HepG2 (cell line): ENCODE data around the gene ARID3C. TPM values are rescaled to one million over a fixed set of nuclear protein-coding genes. Genes with fewer than 3 reads are reported as not detected.

Experiments
- ATAC-seq: fragments of 200-7000 bp; cut with Tn5 transposase; 3 replicates; pipeline ENCODE4 v1.9.1; 2020; ENCODE audit warnings: mild to moderate bottlenecking, moderate library complexity
- BruUV-seq: library from RNA; stranded (reverse); fragments of 400-500 nt; replicated peaks from 2 replicates; lab custom pipeline; 2021; lab: Mats Ljungman, UMichigan
- CTCF ChIA-PET: fragments of 300-600 bp; formaldehyde crosslinking; extraction: SDS; loops from one replicate; lab custom pipeline; 2021; ENCODE audit warnings: low total read pairs, inconsistent platforms, low intra/inter-chr PET ratio; lab: Yijun Ruan, JAX
- POLR2A ChIA-PET: fragments of 350-600 bp; sonication (Branson Sonifier 250); formaldehyde crosslinking; loops from one replicate; lab custom pipeline; 2020; ENCODE audit warnings: antibody characterized with exemption, inconsistent platforms; lab: Yijun Ruan, JAX
- DNase-seq: peaks from one replicate; pipeline ENCODE4 v3.0.0-alpha.2; 2015; ENCODE audit warnings: low spot score
- FAIRE-seq: peaks from 3 replicates; lab custom pipeline; 2011; peaks lifted over from hg19 to GRCh38; lab: Jason Lieb, UNC
- H2AFZ ChIP-seq: one replicate; pipeline ENCODE4 v1.6.1; 2011; ENCODE audit warnings: low read length, inconsistent platforms
- H3K27ac ChIP-seq: fragments of 300-600 bp; 3 replicates; pipeline ENCODE4 v1.8.0; 2011; ENCODE audit warnings: mixed run types, mild to moderate bottlenecking, mixed read lengths, low read length, inconsistent platforms; ENCODE audit not compliant: insufficient read depth; ENCODE audit errors: extremely low read length
- H3K27me3 ChIP-seq, 2 experiments: fragments of 200-600 bp in 1 of 2; 2 replicates in 1 of 2; 3 replicates in 1 of 2; pipeline versions ENCODE4 v1.6.0 to v1.8.0; 2011; ENCODE audit warnings: low read length in 2 of 2, mild to moderate bottlenecking in 2 of 2, moderate library complexity in 2 of 2, inconsistent platforms in 1 of 2; ENCODE audit not compliant: insufficient read depth in 2 of 2, control insufficient read depth in 1 of 2
- H3K36me3 ChIP-seq, 2 experiments: fragments of 200-600 bp in 1 of 2; replicated peaks in 1 of 2; 2 replicates in 1 of 2; 3 replicates in 1 of 2; pipeline versions ENCODE4 v1.5.1 to v1.8.0; 2011; ENCODE audit warnings: low read length in 2 of 2, inconsistent platforms in 1 of 2; ENCODE audit not compliant: insufficient read depth in 2 of 2, control insufficient read depth in 1 of 2
- H3K4me1 ChIP-seq: 2 replicates; pipeline ENCODE4 v1.5.1; 2012; ENCODE audit warnings: low read length, inconsistent platforms; ENCODE audit not compliant: insufficient read depth
- H3K4me2 ChIP-seq: 2 replicates; pipeline ENCODE4 v1.6.0; 2011; ENCODE audit warnings: low read depth, low read length, inconsistent platforms
- H3K4me3 ChIP-seq, 3 experiments: fragments of 200-600 bp in 1 of 3; sonication (generic), shearing (Covaris generic) in 1 of 3; replicated peaks in 1 of 3; 2 replicates each; pipeline ENCODE4 v1.5.1; 2011 to 2016; ENCODE audit warnings: low read length in 3 of 3, inconsistent platforms in 2 of 3, low read depth in 2 of 3, mild to moderate bottlenecking in 2 of 3, control low read depth in 1 of 3, mixed read lengths in 1 of 3; ENCODE audit not compliant: insufficient read depth in 1 of 3
- H3K79me2 ChIP-seq: one replicate; pipeline ENCODE4 v1.6.1; 2011; ENCODE audit warnings: low read length, inconsistent platforms; ENCODE audit not compliant: insufficient read depth
- H3K9ac ChIP-seq: 2 replicates; pipeline ENCODE4 v1.6.0; 2011; ENCODE audit warnings: mild to moderate bottlenecking, low read depth, low read length, inconsistent platforms; ENCODE audit not compliant: insufficient read depth
- H3K9me3 ChIP-seq: 2 replicates; pipeline ENCODE4 v1.5.1; 2012; ENCODE audit warnings: mild to moderate bottlenecking, low read length
- H4K20me1 ChIP-seq: 2 replicates; pipeline ENCODE4 v1.6.0; 2011; ENCODE audit warnings: inconsistent platforms, mild to moderate bottlenecking, low read length, moderate library complexity; ENCODE audit not compliant: insufficient read depth
- CSRNP1 ChIP-seq: sonication (generic); formaldehyde crosslinking; IDR thresholded peaks from 2 replicates; pipeline ENCODE4 v1.8.1; 2023; ENCODE audit warnings: mild to moderate bottlenecking, missing genetic modification reagents
- ETS1 ChIP-seq: sonication (generic); formaldehyde crosslinking; IDR thresholded peaks from 2 replicates; pipeline ENCODE4 v1.4.0; 2020; ENCODE audit warnings: missing genetic modification reagents
- FOXO4 ChIP-seq: sonication (generic); formaldehyde crosslinking; conservative IDR thresholded peaks from 2 replicates; pipeline ENCODE4 v1.8.1; 2023; ENCODE audit warnings: missing genetic modification reagents
- GATAD2A ChIP-seq: IDR thresholded peaks from 2 replicates; pipeline ENCODE4 v1.6.1; 2016
- ISL2 ChIP-seq: sonication (generic); formaldehyde crosslinking; IDR thresholded peaks from 2 replicates; pipeline ENCODE4 v1.5.0; 2020; ENCODE audit warnings: missing genetic modification reagents
- JARID2 ChIP-seq: sonication (generic); formaldehyde crosslinking; IDR thresholded peaks from 2 replicates; pipeline ENCODE4 v1.8.1; 2023; ENCODE audit warnings: missing genetic modification reagents, inconsistent platforms; ENCODE audit not compliant: insufficient replicate concordance
- LBX2 ChIP-seq: sonication (generic); formaldehyde crosslinking; IDR thresholded peaks from 2 replicates; pipeline ENCODE4 v1.5.0; 2020; ENCODE audit warnings: missing genetic modification reagents, mild to moderate bottlenecking, borderline replicate concordance
- NFKB2 ChIP-seq: sonication (generic); formaldehyde crosslinking; IDR thresholded peaks from 2 replicates; pipeline ENCODE4 v1.4.0; 2020; ENCODE audit warnings: missing genetic modification reagents, borderline replicate concordance
- REL ChIP-seq: sonication (generic); formaldehyde crosslinking; conservative IDR thresholded peaks from 2 replicates; pipeline ENCODE4 v1.8.0; 2022; ENCODE audit warnings: mild to moderate bottlenecking, missing genetic modification reagents, moderate library complexity
- XBP1 ChIP-seq: sonication (generic); formaldehyde crosslinking; IDR thresholded peaks from 2 replicates; pipeline ENCODE4 v1.5.0; 2020; ENCODE audit warnings: missing genetic modification reagents
- ZFP36L1 ChIP-seq: sonication (generic); formaldehyde crosslinking; IDR thresholded peaks from 2 replicates; pipeline ENCODE4 v1.8.0; 2022; ENCODE audit warnings: mild to moderate bottlenecking, missing genetic modification reagents, moderate library complexity
- ZNF264 ChIP-seq: sonication (generic); formaldehyde crosslinking; IDR thresholded peaks from 2 replicates; pipeline ENCODE4 v1.4.0; 2020; ENCODE audit warnings: missing genetic modification reagents
- ZNF296 ChIP-seq: sonication (generic); formaldehyde crosslinking; conservative IDR thresholded peaks from 2 replicates; pipeline ENCODE4 v1.5.0; 2020; ENCODE audit warnings: mild to moderate bottlenecking, missing genetic modification reagents
- ZNF335 ChIP-seq: sonication (generic); formaldehyde crosslinking; IDR thresholded peaks from 2 replicates; pipeline ENCODE4 v1.4.0; 2020; ENCODE audit warnings: missing genetic modification reagents
- ZNF547 ChIP-seq: sonication (generic); formaldehyde crosslinking; IDR thresholded peaks from 2 replicates; pipeline ENCODE4 v1.5.1; 2020; ENCODE audit warnings: mild to moderate bottlenecking, missing genetic modification reagents
- in situ Hi-C: cut with HindIII; loops from 2 replicates; pipeline ENCODE4 v1.10.0; 2017; ENCODE audit warnings: low pct_unique_long_range_greater_than_20kb; ENCODE audit not compliant: extremely low pct_ligation_motif_present
- intact Hi-C: fragments of 100-400 bp; cut with micrococcal nuclease; formaldehyde crosslinking; loops from one replicate; pipeline ENCODE4 v1.10.0; 2022; ENCODE audit not compliant: unreplicated experiment
- polyA plus RNA-seq, 8 experiments: library from polyadenylated mRNA; depleted of rRNA in 3 of 8; stranded (reverse) in 7 of 8; unstranded in 1 of 8; fragments of >200 nt; fragmentation: Illumina TruSeq in 4 of 8; extraction: Trizol in 4 of 8; gene quantifications; 2 replicates each; pipeline versions ENCODE4 v1.2.1 to v1.2.3, GENCODE V29; 2011 to 2016; ENCODE audit warnings: low read depth in 4 of 8, missing spikeins in 1 of 8, mixed read lengths in 1 of 8; ENCODE audit not compliant: insufficient read depth in 1 of 8
- total RNA-seq, 5 experiments: library from RNA; depleted of rRNA; stranded (reverse); fragments of >200 nt; fragmentation: Illumina TruSeq; extraction: Trizol; gene quantifications; 2 replicates each; pipeline ENCODE4 v1.2.3, GENCODE V29; 2016; ENCODE audit warnings: low read depth in 1 of 5

ARID3C gene
- total and polyA plus RNA-seq, 2 of the 13 experiments (the other 11 are each of a cell fraction or from before 2014, with no cell fraction given) = not detected

- TF ChIP-seq LBX2 (CRISPR knock-in tag) (no peak), JARID2 (CRISPR knock-in tag) (no peak), ZFP36L1 (CRISPR knock-in tag) (peak; percentile 73; the same call in 1 of the 2 replicates), REL (CRISPR knock-in tag) (peak; percentile 87; the same call in 1 of the 2 replicates), ZNF335 (CRISPR knock-in tag) (0 out of 2 replicates have a peak, but pooled peaks have one; percentile 8), CSRNP1 (no peak), ZNF547 (peak; percentile 82)
Observed at GRCh38 chr9:34646211-34647083, 17.6 kb upstream of the ARID3C start, which contains the start of gene GALT (continued).

GRCh38 chr9:34644766-34645314, 16.0 kb upstream of the ARID3C start:
- FAIRE-seq = peak; percentile 91
- intact Hi-C loops = no loop called here
- peaks cover 16% of the 10 kb centered on the region for H3K79me2 ChIP-seq
- in situ Hi-C loops = no loop called here
- CTCF ChIA-PET = no interaction called here
- peaks cover 71% of the 10 kb centered on the region for H3K4me1 ChIP-seq
- no peak overlapping the region for H2AFZ ChIP-seq
- DNase-seq = peak; percentile 78
- H3K4me2 ChIP-seq = peak overlapping the region; percentile 60
- peak; percentile 6; the same call in 1 of the 3 replicates for ATAC-seq
- BruUV-seq = no TSS peak
- H3K27me3 ChIP-seq = no peaks in the 10 kb centered on the region; a peak in 1 of 5 replicates
- no peak overlapping the region for H3K9ac ChIP-seq
- no peaks in the 10 kb centered on the region for H4K20me1 ChIP-seq
- H3K9me3 ChIP-seq = no peaks in the 10 kb centered on the region
- POLR2A ChIA-PET = interaction anchor here (1.2 to 4.1 kb wide), 5 partner anchors 9 to 1083 kb away, joined by 3 to 100 read pairs (median 14); partner anchors contain the start of genes ARID3C, CCL27 and SIGMAR1
- H3K27ac ChIP-seq = peak overlapping the region; percentile 95
- peak overlapping the region in 1 of 3 experiments; percentile 9; a peak in 1 of 6 replicates for H3K4me3 ChIP-seq
- H3K36me3 ChIP-seq = peaks cover 8 to 18% of the 10 kb centered on the region in 2 experiments
- TF ChIP-seq ETS1 (CRISPR knock-in tag) (no peak), FOXO4 (CRISPR knock-in tag) (no peak), ISL2 (CRISPR knock-in tag) (no peak), NFKB2 (CRISPR knock-in tag) (no peak), ZNF264 (CRISPR knock-in tag) (0 out of 2 replicates have a peak, but pooled peaks have one; percentile 42), XBP1 (no peak), GATAD2A (CRISPR knock-in tag) (peak; percentile 88), ZNF296 (CRISPR knock-in tag) (no peak)
